HG03135 (cell line): ENCODE measurements around the gene CCDC24.

ENCODE experiments used
- ATAC-seq: cut with Tn5 transposase; IDR thresholded peaks from one replicate; pipeline ENCODE4 v1.9.1; 2021; ENCODE audit warnings: mild to moderate bottlenecking, moderate library complexity; ENCODE audit not compliant: unreplicated experiment

CCDC24 gene

DNA sequence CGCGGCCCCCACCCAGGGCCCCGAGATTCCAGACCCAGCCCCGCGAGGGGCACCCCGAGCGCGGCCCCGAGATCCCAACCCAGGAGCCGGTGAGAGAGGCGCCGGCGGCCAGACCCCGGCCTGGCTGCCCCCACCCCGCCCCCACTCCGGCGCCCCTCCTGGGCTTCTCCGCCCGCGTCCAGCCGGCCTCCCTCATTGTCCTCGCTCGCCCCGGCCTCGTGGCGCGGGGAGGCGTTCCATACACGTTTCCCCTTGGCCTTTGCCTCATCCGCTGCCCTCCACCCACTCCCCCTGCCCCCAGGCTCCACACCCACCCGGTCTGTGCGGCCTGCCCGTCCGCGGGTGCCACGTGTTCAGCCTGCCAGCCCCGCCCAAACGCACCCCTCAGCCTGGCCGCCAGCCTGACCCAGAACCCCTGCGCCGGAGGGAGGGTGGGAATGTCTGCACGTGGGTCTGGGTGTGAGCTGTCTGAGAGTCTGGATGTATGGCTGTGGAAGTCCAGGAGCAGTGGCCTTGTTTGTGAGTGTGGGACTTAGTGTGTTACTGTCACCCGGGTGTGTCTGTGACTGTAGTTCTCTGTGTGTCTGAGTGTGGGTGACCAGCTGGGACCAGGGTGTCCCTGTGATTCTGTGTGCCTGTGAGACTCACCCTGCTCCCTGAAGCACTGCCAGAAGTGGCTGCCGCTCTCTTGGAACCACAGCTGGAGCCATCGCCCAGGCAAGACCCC lies 11.7 kb upstream of the CCDC24 start:
- no peak for ATAC-seq

DNA sequence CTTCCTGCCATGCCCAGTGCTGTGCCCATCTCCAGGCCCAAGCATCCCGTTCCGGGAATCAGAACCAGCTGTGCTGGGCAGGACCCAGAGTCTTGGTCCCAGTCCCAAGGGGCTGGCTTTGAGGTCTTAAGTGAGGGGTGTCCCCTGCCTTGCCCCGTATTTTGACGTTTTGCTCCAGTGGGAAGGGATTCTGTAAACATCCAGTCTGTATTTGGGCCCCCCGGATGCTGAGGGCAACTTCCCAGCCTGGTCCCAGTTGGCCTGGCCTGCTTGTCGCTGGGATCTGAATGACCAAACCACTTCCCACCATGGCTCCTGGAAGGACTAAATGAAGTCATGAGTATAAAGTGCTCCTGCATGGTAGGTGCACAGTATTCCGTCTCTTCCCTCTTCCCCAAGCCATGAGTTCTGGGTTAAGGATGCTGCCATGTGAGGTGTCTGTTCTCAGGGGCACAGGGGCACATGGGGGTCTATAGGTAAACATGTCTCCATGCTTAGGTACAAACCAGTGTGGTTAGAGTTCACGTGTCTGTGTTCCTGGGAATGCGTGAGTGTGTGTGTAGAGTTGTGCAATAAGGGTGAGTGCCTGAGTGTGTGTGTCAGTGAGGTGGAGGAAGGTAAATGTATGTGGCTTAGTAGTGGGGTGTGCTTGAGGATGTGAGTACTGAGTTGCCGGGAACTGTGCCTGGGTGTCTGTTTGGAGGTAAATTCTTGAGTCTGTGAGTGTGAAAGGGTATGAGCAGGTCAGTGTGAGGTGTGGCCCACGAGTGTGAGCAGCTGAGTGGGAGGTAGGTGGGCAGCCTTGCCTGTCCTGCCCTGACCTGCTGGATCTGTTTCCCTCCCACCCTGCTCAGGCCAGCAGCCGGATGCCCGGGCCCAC lies 10.9 kb upstream of the CCDC24 start:
- no peak for ATAC-seq

DNA sequence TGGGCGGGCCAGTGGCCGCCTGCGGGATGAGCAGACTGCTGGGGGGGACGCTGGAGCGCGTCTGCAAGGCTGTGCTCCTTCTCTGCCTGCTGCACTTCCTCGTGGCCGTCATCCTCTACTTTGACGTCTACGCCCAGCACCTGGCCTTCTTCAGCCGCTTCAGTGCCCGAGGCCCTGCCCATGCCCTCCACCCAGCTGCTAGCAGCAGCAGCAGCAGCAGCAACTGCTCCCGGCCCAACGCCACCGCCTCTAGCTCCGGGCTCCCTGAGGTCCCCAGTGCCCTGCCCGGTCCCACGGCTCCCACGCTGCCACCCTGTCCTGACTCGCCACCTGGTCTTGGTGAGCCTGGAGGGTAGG lies 10.3 kb upstream of the CCDC24 start:
- no peak for ATAC-seq

DNA sequence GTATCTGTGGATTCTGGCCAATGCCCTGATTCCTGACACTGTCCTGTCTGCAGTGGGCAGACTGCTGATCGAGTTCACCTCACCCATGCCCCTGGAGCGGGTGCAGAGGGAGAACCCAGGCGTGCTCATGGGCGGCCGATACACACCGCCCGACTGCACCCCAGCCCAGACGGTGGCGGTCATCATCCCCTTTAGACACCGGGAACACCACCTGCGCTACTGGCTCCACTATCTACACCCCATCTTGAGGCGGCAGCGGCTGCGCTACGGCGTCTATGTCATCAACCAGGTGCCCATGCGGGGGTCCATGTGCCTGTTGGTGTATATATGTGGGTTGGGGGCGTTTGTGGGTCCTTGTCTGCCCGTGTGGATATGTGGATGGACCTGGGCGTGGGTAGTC lies 9.8 kb upstream of the CCDC24 start:
- ATAC-seq, result no peak

DNA sequence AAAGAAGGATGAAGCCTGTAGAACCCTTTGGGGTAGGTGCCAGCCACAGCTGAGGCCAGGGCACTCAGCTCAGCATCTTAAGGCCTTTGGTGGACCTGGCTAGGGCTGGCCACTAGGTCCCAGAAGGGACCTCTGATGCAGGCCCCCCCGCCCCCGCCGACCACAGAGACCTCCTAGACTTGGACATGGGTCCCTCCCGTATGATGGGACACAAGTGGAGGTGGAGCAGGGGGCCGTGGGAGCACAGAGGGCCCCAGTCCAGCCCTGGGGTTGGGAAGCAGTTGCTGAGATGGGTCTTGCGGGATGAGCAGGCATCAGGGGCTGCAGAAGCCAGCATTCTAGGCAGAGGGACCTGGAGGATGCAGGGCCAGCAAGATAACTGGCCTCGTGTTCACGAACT lies 9.2 kb upstream of the CCDC24 start:
- no peak for ATAC-seq

DNA sequence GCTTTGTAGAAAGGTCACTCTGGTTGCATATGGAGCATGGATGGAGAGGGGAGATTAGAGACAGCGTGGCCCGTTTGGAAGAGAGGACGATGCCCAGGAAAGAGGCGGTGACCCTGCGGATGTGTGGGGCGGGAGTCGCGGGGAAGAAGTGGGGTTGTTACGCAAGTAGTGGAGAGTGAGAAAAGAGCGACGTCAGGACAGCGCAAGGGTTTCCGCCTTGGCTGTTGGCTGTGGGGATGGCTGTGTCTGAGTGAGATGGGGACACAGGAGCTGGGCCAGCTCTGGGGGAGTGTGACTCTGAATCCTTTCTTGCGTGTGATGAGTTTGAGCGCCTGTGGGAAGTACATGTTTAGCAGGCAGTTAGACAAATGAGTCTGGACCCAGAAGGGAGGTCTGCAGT lies 8.6 kb upstream of the CCDC24 start:
- no peak for ATAC-seq

DNA sequence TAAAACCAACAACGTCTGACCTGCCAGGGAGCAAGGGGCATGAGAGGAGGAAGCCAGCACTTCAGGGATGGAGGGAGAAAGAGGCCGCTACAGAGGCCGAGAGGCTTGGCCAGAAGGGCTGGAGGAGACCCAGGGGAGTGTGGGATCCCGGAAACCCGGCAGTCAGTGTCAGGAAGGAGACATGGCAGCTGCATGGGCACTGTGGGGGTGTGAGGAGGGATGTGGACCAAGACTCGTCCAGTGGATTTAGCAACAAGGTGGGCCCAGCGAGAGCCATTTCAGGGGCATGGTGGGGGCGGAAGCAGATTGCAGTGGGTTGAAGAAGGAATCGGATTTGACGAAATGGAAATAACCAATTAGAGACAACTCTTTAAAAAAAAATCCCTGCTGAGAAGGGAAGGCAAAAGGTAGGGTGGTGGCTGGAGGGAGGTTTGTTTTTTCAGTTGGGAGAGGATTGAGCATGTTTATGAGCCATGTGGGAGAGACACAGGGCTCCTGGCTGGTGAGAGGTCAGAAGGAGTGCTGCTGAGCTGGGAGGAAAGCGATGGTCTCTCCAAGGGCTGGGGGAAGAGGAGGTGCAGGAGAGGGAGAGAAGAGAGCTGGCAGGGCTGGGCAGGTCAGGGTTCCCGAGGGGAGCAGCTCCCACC lies 8.0 kb upstream of the CCDC24 start:
- ATAC-seq, result no peak

DNA sequence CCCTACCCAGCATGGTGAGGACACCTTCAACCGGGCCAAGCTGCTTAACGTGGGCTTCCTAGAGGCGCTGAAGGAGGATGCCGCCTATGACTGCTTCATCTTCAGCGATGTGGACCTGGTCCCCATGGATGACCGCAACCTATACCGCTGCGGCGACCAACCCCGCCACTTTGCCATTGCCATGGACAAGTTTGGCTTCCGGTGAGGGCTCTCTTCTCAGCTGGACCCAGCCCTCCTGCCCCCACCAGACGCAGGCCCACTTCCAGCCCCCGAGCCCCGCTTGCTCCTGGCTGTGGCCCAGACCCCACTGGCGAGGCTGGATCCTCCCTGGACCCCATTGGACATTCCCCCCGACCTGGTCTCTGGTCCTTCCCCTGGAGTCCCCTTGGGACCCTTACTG lies 6.5 kb upstream of the CCDC24 start:
- ATAC-seq, result no peak

DNA sequence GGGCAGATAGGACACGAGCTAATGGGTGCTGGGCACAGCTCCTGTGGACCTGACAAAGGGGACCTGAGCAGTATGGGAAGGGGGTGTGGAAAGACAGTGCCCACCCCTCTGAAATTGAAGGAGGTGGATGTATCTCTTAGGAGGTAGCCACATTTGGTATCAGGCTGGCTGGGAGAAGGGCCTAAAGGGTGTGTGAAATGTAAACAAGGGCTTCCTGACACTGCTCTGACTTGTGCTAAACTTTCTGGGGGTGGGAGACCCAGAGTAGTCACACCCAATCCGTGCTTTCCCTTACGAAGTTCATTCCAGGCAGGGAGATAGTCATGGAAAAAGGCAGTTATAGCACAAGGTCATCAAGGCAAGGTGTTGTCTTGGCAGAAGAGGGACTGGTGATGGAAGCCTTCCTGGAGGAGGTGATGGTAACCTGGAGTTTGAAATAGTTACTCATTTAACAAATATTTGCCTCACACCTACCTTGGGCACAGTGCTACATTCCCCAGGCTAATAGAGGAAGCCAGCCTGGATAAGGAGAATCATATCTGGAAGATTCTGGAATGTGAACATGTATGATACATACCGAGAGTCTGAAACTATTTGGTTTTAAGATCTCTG lies 5.3 kb upstream of the CCDC24 start:
- ATAC-seq, result no peak

DNA sequence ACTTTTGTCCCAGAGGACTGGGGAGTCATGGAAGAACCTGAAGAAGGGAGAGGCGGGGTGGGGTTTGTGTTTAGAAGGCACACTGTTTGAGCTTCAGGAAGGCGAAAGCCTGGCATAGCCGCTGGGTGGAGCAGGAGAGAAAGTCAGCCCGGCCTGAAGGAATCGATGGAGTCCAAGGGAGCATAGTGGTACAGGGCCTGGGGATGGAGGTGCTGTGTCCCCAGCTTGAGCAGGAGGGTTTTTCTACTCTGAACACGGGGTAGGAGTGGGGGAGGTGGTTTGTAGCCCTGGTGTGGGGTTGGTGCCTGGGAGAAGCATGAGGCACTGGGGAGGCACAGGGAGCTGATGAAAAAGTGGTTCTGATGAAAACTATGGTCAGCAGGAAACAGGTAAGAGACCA lies 4.7 kb upstream of the CCDC24 start:
- ATAC-seq, result no peak

DNA sequence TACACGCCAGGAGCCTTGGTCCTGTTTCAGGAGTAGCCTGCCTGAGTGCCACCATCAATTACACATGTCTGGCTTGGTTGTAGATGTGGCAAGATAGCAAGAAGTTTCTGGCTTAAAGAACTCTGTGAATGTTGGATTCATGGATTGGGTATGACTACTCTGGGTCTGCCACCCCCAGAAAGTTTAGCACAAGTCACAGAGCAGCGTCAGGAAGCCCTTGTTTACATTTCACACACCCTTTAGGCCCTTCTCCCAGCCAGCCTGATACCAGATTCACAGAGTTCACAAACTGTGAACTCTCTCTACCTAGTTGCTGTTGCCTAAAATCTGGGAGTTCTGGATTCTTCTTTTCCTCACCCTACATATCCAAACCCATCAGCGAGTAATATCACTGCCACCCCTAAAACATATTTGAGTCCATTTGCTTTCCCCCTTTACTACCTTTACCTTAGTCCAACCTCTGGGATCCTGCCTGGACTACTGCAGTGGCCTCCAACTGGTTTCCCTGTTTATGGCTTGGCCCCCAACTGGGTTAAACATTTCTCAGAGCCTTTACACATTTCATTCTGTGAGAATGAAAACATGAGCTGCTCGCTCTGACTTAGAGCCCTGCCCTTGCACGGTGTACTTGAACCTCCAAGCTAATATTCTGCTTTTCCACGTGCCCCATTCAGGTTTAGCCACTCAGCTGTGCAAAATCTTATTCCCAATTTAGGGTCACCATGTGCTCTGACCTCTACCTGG lies 4.1 kb upstream of the CCDC24 start:
- no peak for ATAC-seq

DNA sequence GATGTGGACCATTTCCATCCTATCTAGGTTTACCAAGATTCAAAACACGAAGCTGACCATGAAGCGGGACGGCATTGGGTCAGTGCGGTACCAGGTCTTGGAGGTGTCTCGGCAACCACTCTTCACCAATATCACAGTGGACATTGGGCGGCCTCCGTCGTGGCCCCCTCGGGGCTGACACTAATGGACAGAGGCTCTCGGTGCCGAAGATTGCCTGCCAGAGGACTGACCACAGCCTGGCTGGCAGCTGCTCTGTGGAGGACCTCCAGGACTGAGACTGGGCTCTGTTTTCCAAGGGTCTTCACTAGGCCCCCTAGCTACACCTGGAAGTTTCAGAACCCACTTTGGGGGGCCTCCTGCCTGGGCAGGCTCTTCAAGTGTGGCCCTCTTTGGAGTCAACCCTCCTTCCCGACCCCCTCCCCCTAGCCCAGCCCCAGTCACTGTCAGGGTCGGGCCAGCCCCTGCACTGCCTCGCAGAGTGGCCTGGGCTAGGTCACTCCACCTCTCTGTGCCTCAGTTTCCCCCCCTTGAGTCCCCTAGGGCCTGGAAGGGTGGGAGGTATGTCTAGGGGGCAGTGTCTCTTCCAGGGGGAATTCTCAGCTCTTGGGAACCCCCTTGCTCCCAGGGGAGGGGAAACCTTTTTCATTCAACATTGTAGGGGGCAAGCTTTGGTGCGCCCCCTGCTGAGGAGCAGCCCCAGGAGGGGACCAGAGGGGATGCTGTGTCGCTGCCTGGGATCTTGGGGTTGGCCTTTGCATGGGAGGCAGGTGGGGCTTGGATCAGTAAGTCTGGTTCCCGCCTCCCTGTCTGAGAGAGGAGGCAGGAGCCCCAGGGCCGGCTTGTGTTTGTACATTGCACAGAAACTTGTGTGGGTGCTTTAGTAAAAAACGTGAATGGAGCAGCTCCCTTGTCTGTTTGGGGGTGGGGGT lies 864 bp upstream of the CCDC24 start:
- no peak for ATAC-seq

DNA sequence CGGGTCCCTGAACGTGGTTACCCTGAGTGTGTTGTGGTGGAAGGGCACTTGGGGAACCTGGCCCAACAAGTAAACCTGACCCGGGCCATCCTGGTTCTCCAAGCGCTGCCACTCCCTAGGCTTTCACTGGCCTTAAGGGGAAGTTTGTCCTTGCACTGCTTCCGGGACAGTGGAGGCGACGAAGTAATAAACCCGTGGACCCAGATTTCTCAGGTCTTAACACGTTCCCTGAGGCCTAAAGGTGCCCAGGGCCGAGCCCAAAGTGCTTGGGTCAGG lies 261 bp upstream of the CCDC24 start:
- no peak for ATAC-seq

DNA sequence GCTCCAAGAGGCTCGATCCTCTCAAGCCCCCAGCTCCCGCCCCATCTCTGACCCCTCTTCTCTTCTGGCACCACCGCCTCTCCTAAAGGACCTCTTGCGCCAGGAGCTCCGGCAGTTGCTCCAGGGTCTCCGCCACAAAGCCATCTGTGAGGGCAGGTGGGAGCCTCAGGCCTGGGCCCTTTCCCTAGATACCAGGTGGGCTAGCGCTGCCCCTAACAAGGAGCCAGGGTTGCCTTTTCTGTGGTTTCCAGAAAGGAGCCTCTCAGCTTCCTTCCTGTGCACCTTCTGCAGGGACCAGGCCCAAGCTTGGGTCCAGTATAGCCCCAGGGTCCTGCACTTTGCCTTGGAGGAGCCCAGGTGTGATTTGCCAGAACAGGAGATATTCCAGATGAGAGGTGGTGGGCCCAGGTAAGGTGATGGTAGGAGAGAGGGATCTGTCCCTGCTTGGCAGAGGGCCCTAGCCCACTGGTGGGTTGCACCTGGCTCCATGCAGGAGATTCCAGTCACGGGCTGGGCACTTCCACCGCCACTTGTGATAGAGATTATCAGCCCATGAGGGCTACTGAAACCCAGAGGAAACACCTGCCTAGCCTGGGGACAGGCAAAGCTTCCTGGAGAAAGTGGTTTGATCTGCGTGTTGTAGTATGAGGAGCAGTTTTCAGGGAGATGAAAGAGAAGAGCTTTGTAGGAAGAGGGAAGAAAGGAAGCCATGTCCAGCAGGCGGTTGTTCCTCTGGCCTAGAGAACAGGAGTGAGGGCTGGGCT lies 1.0 kb downstream of the CCDC24 start:
- no peak for ATAC-seq

DNA sequence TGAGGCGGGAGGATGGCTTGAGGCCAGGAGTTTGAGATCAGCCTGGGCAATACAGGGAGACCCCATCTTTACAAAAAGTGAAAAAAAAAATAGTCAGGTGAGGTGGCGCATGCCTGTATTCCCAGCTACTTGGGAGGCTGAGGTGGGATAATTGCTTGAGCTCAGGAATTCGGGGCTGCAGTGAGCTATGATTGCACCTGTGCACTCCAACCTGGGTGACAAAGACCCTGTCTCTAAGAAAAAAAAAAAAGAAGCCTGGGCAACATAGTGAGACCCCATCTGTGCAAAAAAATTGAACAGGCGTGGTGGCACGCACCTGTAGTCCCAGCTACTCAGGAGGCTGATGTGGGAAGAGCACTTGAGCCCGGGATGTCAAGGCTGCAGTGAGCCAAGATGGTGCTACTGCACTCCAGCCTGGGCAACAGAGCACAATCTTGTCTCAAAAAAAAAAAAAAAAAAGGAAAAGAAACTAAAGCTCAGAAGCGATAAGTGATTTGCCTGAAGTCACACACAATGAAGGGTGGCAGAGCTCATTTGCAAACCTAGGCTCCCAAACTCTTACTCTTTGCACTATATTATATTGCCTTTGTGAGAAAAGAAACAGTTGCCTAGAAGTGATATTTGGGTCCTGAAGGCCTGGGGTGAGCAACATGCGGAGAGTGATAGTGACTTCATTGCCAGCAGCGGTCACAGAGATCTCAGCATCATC lies 2.0 kb downstream of the CCDC24 start:
- ATAC-seq, result no peak

DNA sequence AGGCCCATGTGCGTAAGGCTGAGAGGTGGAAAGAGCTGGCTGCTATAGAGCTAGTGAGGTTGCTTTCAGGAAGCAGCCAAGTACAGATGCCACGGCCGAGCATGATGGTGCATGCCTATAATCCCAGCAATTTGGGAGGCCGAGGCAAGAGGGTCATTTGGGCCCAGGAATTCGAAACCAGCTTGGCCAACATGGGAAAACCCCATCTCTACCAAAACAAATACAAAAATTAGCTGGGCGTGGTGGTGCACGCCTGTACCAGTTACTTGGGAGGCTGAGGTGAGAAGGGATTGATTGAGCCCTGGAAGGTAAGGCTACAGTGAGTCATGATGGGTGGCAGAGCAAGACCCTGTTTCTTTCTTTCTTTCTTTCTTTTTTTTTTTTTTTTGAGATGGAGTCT lies 2.7 kb downstream of the CCDC24 start:
- ATAC-seq, result no peak

DNA sequence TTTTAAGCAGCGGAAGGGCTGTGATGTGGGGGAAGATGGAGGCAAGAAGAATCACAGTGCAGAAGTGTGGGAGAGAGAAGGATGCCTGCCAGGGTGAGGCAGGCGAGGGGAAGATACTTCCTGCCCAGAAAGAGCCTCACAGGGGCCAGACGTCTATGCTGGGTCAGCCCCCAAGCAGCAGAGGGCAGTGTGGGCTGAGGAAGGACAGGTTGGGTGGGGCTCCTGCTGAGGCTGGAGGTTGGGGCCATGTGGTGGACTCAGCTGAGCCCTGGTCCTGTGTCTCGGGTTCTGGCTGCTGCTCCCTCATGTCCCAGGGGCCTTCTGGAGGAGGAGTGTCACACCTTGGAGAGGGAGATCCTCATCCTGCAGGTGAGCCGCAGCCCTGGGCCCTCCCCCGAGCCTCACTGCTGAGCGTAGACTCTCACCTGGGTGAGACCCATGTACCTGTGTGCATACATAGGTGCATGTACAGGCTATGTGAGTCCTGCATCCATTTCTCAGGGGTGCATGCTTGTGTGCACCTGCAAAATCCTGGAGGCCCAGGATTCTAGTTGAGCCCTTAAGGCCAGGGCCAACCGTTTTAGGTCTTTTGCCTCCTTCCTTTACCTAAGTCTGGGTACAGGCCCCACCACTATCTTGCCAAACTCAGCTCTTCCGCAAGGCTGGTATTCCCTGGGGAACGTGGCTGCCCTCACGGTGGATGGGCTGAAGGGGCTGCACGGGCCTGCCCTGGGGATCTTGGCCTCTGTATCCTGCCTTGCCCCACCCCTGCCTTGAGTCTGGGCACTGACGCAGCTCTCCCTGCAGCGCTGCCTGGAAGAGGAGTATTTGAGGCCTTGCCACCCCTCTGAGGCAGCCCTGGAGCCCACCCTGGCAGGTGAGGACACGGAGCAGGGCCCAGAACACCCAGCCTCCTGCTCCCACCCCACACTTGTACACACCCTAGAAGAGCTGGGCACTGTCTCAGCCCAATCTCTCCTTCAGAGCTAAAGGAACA lies 3.7 kb downstream of the CCDC24 start:
- ATAC-seq, result no peak
